HuH-7.5 (cell line): Measurements from ENCODE around the gene CLK4.
"Not testable (repeated sequence)": the region's sequence is repeated elsewhere in the genome, so short reads cannot be mapped to it uniquely, and the experiment has no call there.

Experiments used
- DNase-seq: peaks from one replicate; pipeline ENCODE4 v3.0.0; 2011; ENCODE audit warnings: low spot score

The CLK4 gene

DNA sequence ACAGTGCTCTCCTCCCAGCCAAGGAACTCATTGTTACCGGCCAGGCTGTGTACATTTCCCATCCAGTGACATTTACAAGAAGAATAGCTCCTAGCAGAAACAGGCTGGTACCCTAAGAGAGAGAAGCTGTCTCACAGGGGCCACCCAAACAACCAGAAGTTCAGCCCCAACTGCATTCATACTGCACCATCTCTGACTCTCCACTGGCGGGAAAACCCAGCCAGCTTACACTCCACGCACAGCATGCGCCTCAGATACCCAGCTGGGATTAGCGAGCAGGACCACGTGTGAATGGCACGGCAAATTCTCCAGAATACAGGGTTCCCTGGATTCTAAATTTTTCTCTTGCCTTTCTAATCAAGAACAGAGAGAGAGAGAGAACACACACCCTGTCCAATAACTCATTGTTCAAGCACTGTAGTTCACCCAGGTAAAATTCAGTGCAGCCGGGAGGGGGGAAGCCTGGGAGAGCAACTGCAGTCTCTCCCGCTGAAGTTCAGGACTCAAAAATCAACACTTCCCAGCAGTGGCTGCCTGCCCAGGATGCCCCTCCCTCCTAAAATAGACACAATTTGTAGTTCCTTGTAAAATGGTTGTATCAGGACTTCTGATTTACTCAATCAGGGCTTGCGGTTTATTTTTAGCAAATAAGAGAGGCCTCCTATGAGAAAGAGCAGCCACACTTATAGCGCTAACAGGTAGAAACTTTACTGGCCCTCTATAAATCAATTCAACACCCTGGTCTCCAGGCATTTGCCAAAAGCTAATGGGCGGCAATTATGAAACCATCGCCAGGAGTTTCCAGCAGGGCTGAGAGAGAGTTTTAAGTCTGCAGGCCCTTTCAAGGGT lies 38.9 kb downstream of the CLK4 start:
- no peak for DNase-seq

DNA sequence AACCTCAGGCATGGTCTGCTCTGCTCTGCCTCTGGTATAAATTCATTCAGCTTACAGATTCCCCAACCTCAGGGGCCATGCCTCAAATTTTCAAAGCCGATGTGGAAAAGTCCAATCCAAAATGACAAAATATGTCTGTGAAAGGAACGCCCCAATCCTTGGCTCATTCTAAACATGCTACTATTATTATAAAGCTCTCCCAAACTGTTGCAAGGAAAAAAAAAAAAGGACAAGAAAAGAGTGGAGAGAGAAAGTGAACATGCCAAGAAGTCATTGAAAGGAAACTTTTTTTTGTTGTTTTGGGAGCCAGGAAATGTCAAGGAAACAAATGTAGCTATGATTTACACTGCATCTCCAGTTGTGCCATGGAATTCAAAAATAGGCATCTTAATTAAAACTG lies 40.5 kb downstream of the CLK4 start:
- DNase-seq: no peak

DNA sequence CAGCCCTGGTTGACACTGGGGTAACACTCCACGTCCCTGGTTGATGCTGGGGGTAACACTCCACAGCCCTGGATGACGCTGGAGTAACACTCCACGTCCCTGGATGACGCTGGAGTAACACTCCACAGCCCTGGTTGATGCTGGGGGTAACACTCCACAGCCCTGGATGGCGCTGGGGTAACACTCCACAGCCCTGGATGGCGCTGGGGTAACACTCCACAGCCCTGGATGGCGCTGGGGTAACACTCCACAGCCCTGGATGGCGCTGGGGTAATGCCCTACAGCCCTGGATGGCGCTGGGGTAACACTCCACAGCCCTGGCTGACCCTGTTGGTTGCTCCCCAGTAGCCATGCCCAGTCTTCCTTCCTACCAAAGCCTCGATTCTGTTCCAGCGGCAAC lies 41.4 kb downstream of the CLK4 start:
- not testable (repeated sequence) for DNase-seq

DNA sequence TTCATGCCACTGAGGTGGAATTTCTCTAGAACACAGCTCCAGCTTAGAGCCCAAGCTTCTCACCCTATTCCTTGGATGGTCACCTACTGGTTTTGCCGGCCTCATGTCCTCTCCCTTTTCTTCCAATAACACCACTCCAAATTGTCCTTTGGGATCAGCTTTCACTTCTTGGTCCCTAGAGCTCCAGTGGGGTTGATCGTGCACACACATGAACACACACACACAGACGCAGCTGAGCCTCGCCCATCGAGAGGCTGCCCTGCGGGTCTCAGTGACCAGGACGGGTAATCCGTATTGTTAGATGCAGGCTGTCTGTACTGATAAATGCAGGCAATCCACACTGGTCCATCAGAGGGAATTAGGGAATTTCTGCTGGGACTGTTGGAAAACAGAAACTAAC lies 43.6 kb downstream of the CLK4 start:
- no peak for DNase-seq

DNA sequence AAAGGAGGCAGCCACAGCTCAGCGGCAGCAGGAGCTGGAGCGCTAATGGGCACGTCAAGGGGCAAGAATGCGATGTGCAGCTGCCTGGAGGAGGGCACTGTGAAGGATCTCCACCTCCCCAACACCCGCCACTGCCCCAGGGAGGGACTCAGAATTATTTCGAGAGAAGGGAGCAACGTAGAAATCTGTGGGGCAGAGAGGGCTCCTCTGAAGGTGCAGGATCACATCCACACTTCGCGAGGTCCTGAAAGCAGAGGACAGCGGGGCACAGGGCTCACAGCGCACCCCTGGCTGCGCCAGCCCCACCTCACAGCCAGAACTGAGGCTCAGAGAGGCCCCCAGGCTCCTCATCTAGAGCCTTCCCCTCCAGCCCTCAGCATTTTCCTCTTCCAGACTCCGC lies 44.6 kb downstream of the CLK4 start:
- no peak for DNase-seq

DNA sequence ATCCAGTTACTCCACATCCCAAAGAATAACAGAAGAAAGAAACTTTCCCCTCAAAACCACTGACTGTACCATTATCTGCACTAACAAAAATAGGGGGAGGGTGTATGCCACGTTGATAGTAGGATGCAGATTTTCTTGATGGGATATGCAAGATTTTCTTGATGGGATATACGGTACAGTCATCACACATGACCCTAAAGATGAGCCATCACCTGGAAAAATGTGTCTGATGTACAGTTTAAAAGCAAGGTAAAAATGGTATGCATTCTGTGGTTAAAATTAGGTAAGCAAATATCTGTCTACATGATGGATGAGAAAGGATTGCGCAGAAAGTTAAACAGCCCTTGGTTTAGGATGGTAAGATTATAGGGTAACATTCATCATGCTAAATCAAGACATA lies 45.2 kb downstream of the CLK4 start:
- DNase-seq: no peak

DNA sequence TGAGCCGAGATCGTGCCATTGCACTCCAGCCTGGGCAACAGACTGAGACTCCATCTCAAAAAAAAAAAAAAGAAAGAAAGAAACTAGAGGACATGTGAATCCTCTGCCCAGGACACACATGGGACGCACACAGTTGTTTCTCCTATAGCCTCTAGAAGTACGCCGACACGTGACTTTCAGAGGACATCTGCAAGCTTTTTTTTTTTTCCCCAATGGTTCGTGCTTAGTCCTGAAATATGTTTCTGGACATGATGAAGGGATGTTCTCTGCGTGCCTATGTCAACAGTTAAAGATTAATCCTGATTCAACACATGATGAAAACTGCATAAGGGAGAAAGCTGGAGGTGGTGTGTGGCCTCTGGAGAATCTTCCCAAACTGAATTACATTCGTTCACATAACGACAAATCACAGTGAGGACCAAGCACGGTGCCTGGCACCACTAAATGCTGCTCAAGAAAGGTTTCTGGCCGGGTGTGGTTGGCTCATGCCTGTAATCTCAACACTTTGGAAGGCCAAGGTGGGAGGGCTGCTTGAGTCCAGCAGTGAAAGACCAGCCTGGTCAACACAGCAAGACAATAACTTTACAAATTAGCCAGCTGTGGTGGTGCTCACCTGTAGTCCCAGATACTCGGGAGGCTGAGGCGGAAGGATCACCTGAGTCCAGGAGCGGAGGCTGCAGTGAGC lies 46.4 kb downstream of the CLK4 start:
- no peak for DNase-seq

DNA sequence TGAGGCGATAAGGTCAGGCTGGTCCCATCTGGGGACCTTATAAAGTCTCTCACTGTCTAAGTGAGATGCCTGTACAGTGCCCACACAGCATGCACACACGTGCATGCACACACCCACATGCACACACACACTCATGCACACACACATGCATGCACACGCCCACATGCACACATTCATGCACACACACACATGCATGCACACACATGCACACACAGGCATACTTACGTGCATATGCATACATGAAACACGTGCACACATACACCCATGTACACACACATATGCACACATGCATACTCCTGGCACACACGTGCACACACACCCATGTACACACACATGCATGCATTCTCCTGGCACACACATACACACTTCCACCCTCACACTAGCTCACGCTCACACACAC lies 48.9 kb downstream of the CLK4 start:
- no peak for DNase-seq

DNA sequence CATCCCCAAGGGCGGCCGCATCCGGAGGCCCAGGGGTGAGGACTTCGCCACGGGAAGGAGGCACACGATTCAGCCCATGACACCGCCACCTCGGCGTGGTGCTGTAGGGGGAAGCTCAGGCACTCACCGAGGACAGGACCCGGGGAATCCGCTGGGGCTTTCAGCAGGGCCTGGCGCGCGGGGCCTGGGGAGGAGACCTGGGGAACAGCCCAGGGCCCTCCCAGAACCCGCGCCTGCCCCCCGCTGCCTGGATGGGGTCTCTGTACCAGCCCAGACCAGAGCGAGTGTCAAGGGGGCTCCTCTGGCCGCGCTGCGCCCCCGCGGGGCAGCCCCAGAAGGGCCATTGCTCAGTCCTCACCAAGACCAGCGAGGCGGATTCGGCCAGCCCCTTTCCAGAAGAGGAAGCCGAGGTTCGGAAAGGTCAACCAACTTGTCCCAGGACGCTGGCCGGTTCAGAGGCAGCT lies 49.4 kb downstream of the CLK4 start:
- no peak for DNase-seq

DNA sequence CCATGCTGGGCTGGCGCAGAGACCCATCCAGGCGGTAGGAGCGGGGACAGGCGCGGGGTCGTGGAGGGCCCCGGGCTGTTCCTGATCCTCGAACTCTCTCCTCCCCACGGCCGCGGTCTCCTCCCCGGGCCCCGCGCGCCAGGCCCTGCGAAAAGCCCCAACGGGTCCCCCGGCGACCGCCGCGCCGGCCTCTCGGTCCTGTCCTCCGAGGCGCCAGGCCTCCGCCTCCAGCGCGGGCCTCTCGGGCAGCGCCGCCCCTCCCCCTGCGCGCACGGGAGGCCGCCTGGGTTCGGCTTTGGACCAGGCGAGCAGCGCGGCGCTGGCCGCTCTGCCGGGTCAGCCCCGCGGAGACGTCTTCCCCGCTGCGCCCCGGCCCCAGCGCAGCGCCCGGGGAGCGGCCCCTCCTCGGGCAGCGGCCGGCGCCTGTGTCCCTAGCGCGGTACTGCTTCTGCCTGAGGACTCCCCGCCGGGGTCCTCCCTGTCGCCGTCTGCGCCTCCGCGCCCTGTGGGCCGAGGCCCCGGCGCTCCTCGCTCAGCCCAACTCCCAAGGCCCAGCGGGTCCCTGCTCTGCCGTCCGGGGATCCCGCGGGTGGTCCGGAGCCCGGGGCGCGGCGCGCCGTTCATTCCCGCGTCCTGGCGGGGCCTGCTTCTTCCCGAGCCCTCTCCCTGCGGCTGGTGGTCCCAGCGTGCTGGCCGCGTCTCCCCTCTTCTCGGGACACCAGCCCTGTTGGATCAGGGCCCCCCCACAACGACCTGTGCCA lies 50.1 kb downstream of the CLK4 start:
- DNase-seq: no peak

DNA sequence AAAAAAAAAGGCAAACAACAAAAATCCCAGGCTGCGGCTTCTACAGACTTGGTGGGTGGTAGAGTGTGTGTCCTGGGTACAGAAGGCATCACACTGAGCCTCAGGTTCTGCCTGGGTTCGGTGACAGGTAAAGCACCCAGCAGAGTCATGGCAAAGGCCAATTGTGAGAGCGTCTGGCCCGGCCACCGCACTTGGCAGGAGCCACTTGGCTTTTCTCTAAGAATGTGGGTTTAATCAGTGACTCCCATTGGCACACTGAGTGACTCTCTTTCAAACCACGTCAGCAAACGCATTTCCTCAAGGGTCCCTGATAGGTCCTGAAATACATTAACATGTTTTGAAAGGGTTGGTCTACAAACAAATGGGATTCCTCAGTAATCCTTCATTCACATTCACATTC lies 53.6 kb downstream of the CLK4 start:
- DNase-seq: no peak

DNA sequence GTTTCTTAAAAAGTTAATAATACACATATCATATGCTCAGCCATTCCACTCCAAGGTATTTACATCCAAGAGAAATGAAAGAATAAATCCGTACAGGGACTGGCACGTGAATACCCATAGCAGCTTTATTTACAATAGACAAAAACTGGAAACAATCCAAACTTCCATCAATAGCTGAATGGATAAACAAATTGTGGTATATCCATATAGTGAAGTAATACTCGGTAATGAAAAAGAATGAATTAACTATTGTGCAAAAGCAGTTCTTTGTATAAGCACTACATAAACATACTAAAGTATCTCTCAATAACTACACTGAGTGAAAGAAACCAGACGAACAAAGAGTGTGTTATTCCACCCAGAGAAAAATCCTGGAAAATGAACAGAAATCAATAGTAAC lies 54.2 kb downstream of the CLK4 start:
- no peak for DNase-seq

DNA sequence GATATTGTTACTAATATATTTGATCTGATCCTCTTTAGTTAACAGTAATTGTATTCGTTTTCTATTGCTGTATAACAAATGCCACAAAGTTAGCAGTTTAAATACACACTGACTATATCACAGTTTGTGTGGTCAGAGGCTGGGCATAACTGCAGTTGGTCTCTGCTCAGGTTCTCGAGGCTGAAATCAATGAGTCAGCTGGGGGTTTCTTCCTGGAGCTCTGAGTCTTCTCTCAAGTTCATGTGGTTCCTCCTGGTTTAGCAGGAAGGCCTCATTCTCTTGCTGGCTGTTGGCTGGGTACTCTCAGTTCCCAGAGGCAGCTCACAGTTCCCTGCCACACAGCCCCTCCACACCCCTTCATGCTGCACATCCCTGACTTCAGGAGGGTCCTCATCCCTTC lies 57.4 kb downstream of the CLK4 start:
- no peak for DNase-seq

DNA sequence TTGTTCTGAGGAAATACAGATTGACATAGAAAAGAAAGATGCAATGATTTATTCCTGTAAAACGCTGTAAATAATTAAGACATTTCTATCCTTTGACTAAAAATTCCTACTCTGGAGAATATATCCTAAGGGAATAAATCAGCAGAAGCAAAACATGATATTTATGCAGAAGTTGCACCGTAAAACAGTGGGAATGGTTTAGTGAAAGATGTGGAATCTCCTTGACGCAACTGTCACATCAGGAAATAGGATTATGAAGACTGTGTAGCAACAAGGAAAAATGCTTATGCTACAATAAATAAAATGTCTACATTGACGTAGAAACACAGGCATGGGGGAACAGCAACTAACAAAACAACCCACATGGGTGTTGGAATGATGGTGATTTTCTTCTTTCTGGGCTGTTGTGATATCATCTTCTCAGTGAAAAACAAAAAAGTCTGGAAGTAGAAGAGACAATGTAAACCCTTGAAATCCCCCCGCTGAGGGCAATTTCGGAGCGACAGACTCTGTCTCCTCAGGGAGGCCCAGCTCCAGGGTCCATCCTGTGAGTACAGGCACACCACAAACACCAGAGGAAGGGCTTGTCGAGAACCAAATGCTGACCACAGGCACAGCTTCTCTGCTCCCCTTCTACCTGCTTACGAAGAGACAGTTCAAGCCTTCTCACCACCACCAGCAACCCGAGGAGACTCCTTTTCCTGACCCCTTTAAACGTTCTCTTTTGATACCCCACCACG lies 61.9 kb downstream of the CLK4 start:
- no peak for DNase-seq

DNA sequence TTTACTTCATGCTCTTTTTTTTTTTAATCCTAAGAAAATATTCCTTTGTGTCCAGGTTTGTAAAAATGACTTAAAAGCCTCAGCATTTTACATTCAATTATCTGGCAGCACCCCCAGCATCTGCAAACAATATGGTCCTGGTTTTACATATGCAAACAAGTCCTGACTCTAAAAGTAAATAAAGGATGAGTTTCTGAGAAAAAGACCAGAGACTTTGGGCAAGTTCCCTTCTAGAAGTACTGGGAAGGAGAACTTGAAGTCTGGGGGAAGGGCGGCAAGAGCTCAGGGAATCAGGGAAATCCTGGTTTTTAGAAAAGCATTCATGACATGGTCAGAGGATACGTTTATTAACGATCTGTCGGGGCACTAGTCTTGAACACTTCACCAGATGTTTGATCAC lies 62.5 kb downstream of the CLK4 start:
- DNase-seq: no peak

DNA sequence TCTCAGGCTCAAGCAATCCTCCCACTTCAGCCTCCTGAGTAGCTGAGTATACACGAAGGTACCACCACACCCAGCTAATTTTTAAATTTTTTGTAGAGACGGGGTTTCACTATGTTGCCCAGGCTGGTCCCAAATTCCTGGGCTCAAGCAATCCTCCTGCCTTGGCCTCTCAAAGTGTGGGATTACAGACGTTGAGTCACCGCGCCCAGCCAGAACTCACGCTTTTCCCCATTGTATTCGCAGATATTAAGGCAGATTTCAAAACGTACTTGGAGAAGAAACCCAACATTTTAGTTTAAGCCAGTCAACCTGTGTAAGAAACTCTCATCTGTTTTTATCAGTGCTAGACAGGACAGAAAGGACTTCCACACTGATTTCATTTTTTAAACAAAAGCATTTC lies 63.2 kb downstream of the CLK4 start:
- no peak for DNase-seq

DNA sequence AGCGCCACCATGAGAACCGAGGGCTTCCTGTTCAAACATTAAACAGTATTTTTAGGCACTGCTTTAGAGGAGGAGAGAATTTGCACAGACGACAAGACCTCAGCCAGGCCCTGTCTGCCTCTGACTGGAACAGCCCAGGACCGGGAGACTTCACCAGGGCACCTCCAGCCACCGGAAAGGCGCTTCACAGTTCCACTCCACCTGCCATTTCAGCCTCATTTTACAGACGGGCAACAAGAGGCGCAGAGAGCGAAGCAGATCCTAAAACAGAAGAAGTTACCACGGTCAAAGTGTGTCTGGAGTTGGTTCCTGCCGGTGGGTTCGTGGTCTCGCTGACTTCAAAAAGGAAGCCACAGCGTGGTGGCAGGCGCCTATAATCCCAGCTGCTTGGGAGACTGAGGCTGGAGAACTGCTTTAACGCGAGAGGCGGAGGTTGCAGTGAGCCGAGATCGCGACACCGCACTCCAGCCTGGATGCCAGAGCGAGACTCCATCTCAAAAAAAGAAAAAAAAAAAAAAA lies 65.0 kb downstream of the CLK4 start:
- DNase-seq: no peak

DNA sequence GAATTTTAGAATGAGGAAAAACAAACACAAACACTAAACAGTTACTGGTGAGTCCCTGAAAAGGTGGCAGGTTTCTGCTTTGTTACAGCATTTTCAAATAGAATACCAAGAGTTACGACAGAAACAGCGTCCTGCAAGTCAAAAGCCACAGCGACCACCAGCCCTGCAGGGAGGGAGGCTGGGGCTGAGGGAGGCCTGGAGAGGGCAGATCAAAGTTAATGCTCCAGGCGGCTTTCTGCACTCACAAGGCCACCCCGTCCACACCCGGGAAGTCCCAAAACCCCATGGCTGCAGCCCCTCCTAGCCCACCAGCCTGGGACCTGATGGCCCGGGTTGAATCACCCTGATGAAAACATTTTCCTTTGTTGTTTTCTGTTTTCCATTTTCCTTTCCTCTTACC lies 65.9 kb downstream of the CLK4 start:
- DNase-seq: no peak

DNA sequence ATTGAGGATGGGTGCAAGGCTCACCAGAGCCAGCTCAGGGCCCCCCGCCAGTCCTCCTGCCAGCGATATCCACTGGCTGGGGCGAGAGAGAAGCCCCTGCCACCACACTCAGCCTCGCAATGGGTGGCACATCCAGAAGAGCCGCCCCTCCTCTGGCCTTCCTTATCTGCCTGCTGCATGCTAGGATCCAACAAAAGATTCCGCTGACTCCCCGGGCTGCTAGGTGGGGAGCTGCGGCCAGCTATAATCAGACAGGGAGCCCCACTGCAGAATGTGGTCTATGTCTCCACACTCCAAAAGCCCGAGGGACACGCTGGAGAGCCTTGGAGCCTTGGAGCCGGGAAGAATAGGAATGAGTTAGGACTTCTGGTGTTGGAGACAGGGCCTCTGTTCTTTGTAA lies 69.4 kb downstream of the CLK4 start:
- no peak for DNase-seq

DNA sequence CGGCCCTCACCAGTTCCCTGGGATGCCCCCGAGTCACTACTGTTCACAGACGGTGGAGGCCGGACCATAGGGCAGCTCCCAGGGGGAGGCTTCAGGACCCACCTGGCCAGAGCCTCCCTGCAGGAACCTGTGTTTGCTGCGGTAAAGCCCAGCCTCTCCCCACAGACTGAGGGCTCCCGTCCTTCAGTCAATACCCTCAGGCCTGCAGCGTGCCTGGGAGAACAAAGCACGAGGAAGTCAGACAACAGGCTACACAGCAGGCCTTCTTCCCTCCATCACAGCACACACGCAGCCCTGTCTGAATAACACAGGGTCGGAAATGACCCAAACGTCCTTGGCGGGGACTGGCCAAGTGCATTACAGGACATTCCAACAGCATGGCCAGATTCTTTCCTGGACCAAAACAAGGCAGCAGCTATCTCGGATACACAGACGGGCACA lies 71.1 kb downstream of the CLK4 start:
- DNase-seq: no peak

DNA sequence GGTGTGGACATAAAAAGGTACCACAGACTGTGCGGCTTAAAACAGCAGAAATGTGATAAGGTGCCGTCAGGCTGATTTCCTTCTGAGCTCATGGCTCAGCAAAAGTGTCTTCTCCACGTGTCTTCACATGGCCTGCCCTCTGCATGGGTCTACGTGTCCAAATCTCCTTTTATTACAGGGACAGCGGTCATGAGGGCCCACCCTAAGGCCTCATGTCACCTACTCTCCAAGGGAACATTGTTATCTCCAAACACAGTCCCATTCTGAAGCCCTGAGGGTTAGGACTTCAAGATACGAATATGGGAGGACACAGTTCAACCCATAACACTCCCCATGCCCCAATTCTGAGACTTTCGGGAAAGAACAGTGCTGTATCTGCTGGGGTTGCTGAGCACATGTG lies 71.8 kb downstream of the CLK4 start:
- DNase-seq: no peak

DNA sequence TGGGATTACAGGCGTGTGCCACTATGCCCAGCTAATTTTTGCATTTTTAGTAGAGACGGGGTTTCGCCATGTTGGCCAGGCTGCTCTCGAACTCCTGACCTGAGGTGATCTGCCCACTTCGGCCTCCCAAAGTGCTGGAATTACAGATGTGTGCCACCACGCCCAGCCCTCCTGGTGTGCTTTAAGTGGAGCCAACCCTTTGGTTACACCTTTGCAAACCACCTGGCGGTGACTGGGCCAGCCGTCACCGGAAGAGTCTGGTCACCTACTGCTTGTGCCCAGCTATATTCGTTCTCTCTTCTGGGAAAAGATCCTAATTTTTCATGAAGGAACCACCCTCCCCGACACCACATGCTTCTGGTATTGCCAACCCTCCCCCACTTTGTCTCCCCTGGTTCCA lies 72.5 kb downstream of the CLK4 start:
- no peak for DNase-seq
